T-helper 1 cell (primary cell): ENCODE measurements around the gene VIPR1.
A peak's percentile ranks its signal among the peaks of the same experiment; 100 is the strongest.

ENCODE experiments used
- DNase-seq, 5 donors: peaks; one replicate each; pipeline ENCODE4 v3.0.0-alpha.2; 2012 to 2020

The VIPR1 gene

DNA sequence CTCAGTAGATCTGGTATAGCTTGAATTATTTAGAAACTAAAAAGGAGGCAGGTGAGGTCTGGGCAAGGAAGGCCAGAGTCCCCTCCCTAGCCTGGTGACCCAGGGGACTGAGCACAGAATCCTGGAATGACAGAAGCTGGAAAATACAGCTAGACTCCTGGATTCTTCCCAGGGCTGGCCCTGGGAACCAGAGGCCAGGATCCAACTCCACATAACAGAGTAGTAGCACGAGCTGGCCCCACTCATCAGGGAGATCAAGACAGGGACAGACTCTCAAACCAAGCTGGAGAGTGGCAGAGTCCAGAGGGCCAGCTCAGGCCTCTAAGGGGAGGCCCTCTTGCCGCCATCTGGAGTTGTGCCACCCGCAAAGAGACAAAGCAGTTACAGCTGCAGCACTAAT, 10.7 kb downstream of the VIPR1 start:
- DNase-seq, result no peak

DNA sequence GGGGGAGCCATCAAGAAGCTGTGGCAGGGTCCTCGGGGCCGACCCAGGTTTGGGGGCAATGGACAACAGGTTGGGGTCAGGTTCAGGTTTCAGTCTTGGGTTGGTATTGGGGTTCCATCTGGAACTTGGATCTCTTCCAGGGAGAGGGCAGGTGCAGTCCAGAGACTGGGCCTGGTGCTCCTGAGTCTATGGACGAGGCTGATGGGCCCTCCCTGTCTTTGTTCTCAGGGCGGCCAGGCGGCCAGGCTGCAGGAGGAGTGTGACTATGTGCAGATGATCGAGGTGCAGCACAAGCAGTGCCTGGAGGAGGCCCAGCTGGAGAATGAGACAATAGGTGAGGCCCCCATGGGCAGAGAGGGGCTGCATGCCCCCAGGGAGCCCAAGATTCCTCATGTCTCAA, 11.1 kb downstream of the VIPR1 start:
- DNase-seq, result no peak

DNA sequence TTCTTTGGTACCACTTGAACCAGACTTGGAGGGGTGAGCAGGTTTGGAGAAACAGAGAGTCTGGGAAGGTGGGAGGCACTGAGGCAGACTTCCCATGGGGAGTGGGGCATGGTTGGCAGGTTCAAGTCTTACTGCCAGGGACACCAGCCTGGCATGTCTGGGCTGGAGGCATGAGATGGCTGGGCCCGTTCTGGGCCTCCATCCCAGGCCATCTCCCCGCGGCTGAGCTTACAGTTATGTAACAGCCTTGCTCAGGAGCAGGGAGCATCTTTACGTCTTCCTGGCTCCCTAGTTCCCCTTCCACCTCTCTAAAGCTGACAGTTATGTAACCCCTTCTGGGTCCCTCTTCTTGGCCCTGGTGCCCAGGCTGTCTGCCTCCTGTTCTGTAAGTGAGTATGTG, 12.4 kb downstream of the VIPR1 start:
- no peak for DNase-seq

DNA sequence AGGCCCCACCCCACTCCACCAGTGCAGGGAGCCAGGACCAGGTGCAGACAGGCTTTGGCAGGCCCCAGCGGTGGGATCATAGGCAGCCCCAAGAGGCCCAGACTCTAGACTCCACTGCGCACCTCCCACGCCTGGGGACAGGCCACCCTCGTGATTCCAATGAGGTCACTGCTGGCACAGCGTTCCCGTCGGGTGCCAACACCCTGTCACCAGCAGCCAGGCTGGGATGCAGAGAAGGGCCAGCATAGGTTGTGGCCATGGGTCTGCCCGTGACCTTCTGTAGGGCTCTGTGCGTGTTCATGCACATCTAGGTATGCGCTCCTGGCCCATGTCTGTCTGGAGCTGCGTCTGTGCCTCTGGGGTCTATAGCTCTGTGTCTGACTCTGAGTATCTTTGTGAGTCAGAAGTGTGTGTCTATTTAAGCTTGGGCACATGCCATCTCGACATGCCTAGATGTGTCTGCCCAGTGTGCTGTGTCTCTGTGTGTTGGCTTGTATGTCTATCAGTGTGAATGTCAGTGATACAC, 13.0 kb downstream of the VIPR1 start:
- no peak for DNase-seq

DNA sequence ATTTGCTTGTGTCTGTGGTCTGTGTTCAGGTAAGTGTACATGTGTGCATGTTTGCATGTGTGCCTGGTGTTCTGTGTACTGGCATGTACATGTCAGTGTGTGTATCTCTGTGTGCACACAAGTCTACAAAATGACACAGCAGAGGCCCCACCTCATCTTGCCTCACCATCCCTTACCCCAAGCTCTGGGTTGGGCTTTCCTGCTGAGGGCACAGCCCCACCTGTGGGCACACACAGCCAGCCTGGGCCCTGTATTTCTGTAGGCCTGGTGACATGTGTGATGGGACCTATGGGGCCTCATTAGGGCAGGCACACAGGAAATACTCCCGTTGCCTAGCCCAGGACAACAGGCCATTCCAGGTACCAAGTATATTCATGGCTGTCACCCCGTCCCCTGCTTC, 13.5 kb downstream of the VIPR1 start:
- no peak for DNase-seq

DNA sequence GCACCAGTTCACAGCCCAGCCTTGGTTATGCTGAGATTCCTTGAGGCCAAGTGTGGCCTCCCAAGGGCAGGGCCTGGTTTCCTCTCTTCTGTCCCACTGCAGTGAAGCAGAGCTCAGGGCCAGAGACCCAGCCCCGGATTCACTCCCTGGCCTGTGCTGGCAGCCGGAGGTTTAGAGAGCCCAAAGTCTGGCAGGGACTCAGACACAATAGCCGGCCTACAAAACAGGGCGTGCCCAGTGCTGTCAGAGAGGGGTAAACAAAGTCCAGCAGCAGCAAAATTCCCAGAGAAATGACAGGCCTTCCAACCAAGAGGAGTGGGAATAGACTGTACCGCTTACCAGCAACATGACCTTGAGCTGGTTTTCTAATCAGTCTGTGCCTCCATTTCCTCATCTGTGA, 14.0 kb downstream of the VIPR1 start:
- DNase-seq, result no peak

DNA sequence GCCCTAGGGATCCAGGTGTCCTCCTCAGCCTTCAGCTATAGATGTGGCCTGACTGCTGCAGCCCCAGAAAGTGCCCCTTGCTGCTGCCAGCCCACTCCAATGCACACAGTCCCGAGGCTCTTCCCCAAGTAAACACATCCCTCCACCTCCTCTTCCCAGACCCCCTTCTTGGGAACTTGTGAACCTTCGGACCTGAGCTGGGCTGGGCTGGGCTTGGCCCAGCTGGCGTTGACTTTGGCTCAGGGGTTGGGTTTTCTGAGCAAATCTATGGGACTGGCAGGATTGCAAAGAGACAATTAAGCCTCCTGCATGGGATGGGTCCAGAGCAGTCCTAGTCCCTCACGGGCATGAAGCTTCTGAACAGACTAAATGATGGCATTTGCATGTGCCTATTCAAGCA, 14.7 kb downstream of the VIPR1 start:
- no peak for DNase-seq

DNA sequence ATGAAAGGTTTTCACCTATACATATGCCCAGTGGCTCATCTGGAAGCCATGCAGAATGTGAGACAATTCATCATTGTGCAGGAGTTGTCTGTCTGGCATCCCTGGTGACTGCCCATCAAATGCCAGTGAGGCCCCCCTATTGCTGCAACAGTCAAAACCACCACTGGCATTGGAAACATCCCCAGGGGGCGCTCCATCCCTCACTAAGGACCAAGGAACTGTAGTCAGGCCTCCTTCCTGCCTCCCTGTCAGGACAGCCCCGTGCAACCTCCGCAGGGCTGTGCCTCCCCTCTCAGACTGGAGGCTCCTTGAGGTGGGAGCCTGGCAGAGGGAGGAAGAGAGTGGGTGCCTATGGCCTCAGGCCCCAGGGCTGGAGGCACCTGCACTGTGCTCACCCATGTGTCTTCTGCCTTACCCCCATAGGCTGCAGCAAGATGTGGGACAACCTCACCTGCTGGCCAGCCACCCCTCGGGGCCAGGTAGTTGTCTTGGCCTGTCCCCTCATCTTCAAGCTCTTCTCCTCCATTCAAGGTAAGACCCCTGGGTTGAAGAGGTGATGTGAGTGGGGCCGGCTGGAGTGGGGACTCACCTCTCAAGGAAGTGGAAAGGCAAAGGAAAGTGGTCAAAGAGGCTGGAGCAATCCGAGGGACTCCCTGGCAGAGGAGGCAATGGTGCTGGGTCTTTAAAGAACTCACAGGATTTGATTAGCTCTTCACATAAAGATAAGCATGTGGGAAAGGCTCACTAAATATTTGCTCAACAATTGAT, 16.5 kb downstream of the VIPR1 start:
- DNase-seq, result peak in 4 of 5 donors; percentile 24 to 44 (median 34)

DNA sequence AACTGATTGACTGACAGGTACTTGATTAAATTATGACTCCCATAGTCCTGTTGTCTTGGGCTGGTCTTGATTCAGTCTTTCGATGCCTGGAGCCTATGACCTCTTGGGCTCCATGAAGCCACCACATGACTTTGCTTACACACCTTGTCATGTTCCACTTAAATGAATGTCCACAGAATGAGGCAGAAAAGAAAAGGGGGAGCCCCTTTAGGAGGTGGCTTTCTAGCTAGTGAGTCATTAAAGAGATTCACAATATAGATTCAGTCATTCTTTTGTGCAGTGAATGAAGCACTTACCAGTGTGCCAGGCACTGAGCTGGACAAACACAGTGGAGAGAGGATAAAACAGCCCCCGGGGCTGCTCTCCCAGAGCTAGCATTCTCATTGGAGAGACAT, 17.1 kb downstream of the VIPR1 start:
- no peak for DNase-seq

DNA sequence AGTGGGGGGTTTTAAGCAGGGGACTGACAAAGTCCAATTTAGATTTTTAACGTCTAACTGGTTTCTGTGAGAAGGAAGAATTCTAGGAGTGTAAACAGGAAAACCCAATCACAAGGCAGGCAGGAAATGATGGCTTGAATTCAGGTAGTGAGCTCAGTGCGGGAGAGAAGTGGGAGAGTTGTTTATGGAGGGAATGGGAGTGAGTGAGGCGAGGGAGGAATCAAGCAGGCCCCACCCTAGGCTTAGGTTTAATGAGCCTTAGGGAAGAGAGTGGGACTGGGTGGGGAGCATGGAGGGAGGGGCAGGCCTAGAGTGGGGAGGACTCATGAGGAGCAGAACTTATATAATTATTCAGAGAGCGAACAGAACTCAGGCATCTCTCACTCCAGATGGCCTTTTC, 17.9 kb downstream of the VIPR1 start:
- DNase-seq, result no peak

DNA sequence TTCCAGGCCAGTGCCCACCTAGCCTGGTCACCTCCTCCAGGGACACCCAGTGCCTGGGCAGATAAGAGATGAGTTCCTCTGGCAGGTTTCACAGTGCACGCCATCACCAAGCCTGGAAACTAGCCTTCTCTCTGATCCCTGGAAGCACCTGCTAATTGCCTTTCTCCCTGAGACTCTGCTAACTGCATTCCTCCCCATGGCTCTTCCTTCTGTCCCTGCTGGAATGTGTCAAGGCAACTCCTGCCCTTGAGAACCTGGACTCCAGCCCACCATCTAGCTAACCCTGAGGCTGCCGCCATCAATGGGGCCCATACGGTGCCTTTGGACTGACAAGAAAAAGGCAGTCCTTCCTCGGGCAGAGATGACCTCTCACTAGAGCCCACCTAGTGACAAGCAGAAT, 18.5 kb downstream of the VIPR1 start:
- DNase-seq, result no peak

DNA sequence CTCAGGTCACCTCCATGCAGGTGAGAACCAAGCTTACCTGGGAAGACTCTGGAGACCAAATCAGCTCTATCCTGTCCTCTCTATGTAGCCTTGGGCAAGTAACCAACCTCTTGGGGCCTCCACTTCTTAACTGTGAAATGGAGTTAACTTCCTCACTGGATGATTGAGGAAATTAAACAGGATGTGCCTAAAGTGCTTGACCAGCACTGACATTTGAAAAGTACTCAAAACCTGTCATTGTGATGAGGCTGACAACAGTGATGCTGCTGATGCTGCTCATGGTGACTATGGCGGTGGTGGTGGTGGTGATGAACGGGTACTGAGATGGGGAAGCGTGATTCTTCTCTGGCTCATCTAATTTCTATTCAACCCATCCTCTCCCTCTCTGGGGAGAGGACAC, 22.3 kb downstream of the VIPR1 start:
- no peak for DNase-seq

DNA sequence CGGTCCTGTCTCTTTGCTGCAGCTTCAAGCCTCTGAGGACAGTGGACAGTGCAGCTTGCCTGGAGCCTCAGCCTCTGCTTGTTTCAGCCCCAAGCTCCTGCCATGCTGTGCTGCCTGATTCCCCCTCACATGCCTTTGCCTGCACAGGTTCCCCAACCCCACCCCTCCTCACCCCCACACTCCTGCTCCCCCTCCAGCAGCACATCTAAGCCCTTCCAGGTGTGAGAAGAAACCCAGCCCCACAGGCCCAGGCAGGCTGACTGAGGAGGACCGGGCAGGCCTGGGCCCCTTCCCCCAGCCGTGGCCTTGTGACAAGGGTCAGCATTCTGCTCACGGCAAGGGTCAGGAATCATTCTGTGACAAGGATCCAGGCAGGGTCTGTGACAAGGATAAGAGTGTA, 22.8 kb downstream of the VIPR1 start:
- DNase-seq, result no peak

DNA sequence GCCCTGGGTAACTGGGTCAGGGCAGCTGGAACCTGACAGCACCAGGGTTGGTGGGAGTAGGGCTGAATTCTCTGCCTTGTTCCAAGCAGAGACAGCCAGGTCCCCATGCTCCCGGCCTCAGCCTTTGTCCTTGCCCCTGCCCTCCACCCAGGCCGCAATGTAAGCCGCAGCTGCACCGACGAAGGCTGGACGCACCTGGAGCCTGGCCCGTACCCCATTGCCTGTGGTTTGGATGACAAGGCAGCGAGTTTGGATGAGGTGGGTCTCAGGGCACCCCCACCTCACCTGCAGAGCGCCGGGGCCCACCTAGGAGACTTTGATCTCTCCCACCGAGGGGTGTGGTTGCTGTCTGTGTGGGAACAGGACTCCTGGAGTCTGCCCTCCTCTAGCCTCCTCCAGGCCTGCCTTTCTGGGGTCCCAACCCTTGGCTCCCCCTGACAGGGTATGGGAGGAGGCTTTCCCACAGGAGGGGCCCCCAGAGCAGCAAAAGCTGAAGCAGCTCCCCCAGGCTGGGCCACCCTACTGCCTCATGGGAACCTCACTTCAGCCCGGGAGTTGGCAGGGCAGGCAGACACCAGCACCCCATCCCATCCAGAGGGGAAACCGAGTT, 23.4 kb downstream of the VIPR1 start:
- DNase-seq, result no peak

DNA sequence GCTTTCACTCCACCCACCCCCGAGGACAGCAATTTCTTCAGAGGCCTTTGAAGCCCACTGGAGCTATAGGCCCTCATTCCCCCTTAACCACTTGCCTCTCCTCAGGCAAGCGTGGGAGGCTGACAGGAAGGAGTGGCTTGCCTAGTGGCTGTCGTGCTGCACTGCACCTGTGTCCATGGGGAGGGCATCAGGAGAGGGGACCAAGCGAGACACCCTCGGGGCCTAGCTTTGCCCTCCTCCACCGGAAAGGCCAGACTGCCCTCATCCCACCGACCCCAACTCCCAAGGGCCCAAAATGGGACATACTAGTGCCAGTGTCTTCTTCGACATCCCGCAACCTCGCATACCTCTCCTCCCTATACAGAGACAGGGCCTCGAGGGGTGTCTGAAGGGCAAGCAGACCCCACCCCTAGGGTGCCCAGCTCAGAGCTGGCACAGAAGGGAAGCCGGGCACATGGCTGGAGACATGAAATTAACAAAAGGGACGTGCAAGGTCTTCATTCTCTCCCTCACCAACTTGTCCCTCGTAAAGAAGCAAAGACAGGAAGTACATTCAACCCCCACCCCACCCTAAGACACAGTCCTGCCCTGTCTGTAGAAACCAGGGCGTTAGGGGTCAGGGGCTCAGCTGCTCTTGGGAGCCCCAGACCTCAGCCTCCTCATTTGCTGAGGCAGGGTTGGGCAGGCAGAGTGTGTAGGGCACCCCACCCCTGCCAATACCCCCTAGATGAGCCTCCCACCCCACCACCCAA, 24.3 kb downstream of the VIPR1 start:
- peak in 3 of 5 donors; percentile 22 to 44 (median 39) for DNase-seq

DNA sequence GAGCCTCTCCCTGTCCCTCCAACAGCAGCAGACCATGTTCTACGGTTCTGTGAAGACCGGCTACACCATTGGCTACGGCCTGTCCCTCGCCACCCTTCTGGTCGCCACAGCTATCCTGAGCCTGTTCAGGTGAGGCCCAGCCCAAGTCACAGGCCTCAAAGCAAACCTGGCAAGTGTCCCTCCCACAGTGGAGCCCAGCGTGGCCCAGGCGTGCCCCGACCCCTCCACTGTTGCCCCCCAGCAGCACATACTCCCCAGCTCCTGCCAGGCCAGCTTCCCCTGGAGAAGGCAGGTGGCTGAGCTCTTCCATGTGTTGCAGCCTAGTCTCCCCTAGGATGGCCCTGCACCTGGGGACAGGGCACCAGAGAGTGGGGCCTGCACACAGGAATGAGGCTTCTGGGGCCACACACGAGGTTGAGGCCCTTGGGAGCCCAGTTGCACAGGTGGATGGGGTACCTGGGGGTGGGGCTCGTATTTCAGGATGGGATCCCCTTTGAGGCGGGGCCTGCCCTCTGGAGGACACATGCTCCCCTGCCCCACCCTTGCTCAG, 25.0 kb downstream of the VIPR1 start:
- DNase-seq, result no peak

DNA sequence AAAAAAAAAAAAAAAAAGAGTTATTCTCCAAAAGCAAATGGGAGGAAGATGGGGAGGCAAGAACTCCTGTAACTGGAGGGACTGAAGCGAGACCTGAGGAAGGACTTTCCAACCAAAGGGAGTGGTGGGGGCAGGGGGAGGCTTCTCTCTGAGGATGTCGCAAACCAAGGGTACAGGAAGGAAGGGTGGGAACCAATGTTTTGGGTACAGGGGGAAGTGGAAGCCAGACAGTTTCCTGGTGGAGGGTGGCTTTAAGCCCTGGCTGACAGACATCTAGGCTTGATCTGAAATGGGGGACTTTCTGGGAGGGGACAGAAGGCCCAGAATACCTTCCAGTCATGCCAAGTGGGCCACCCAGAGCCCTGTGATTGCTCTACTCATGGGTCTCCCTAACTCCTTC, 27.0 kb downstream of the VIPR1 start:
- peak in 1 of 5 donors; percentile 33 for DNase-seq

DNA sequence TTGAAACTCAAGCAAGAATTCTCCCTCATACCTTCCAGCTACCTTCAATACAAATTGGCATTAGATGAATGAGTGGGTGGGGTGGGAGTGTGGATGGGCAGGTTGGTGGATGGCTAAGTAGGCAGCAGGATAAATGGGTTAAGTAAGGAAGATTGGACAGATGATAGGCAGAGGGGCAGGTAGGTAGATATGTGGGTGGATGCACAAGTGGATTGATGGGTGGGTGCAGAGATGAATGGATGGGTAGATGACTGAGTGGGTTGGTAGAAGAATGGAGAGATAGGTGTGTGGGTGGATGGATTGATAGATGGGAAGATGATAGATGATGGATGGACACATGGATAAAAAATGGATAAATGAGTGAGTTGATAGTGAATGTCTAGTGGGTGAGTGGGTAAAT, 27.6 kb downstream of the VIPR1 start:
- DNase-seq, result no peak

DNA sequence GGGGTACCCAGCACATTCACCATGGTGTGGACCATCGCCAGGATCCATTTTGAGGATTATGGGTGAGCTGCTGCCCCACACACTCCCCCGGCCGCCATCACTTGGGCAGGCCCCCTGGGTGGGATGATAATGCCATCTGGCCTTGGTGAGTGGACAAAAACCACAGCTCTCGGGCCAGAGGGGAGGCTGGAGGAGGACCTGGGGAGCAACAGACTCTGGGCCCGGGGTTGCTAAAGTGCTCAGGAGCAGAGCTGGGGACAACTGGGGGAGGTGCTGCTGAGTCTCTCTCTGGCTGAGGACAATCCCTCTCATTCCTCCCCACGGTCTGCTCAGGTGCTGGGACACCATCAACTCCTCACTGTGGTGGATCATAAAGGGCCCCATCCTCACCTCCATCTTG, 29.0 kb downstream of the VIPR1 start:
- DNase-seq, result no peak

DNA sequence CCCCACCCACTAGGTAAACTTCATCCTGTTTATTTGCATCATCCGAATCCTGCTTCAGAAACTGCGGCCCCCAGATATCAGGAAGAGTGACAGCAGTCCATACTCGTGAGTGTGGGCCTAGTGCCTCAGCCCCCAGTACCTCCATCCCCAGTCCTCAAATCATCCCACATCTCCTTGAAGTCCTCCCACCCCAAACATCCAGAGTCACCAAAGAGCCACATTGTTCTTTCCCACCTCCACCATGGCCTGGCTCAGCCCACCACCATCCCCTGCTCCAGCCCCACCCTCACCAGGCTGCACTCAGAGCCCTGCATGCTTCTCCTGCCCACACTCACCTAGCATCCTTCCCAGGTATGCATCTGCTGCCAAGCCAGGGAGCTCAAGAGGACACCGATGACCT, 29.8 kb downstream of the VIPR1 start:
- DNase-seq, result no peak

DNA sequence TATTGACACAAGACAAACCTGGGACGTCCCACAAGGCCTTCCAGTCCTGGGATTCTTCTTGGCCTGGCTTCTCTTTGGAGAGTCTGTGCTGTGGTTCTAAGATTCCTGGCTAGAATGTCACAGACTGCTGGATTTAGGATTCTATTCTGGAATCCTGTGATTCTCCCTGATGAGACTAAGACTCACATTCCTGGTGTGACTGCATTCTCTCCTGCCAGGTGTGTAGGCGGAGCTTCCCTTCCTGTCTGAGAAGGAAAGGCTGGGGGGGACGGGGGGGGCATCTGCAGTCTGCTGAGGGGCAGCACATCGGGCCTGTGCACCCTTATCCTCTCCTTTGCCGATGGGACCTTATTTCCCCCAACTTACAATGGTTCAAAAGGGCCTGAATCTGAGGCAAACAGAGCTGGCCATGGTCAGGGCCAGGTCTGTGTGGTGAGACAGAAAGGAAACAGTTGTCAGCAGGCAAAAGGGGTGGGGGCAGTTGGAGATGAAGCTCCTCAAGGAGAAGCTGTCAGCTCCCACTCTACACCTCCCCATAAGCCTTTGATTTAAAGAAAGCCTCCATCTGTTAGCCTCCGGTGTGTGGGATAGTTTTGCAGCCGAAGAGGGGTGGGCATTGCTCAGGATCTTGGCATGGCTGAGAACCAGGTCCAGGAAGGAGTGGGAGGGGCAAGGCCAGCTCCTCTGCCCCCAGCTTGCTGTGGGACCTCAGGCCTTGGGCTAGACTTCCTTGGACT, 30.9 kb downstream of the VIPR1 start:
- DNase-seq, result no peak

DNA sequence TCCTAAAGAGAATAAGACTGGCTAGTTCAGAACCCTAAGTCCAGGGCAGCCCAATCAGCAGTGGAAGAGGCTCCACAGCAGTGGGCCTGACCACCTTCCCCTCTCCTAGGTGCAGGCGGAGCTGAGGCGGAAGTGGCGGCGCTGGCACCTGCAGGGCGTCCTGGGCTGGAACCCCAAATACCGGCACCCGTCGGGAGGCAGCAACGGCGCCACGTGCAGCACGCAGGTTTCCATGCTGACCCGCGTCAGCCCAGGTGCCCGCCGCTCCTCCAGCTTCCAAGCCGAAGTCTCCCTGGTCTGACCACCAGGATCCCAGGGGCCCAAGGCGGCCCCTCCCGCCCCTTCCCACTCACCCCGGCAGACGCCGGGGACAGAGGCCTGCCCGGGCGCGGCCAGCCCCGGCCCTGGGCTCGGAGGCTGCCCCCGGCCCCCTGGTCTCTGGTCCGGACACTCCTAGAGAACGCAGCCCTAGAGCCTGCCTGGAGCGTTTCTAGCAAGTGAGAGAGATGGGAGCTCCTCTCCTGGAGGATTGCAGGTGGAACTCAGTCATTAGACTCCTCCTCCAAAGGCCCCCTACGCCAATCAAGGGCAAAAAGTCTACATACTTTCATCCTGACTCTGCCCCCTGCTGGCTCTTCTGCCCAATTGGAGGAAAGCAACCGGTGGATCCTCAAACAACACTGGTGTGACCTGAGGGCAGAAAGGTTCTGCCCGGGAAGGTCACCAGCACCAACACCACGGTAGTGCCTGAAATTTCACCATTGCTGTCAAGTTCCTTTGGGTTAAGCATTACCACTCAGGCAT, 33.7 kb downstream of the VIPR1 start:
- DNase-seq, result peak in 3 of 5 donors; percentile 21 to 34 (median 28)
